Measurements from ENCODE around the gene MYH2.
"Not testable (repeated sequence)": the region's sequence is repeated elsewhere in the genome, so short reads cannot be mapped to it uniquely, and the experiment has no call there.

The MYH2 gene

DNA sequence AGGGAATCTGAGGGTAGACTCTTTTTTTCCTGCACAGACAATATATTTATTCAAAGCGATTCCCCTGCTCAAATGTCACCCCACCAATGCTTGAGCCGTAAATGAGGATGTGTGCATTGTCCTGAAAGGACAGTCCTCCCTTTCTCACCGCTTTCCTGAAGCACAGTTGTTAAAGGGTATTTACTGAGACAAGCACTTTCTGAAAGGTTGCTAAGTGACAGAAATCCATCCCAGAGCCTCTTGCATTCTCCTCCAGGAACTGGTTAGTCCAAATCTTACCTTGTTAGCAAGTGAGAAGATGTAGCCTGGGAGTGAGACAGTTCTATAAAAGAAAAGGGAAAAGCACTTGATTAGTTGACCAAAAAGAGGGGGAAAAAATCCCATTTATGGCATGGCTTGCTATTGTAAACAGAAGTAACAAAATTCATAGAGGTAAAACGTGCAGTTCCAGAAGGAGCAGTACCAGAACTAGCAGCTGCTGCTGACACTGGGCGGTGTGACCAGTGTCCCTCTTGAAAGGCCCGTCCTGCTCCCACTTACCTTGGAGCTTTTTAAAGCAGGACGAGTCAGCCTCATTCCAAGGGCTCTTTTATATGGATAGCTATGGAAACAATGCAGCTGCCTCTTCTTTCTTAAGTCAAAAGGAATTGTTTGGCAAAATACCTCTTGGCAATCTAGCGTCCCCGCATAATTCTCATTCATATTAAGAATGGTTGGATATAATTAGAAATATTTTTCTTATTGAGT is at the start of gene MYH2:
MYH2 (minus strand) TSS at position 563 of the 747 bp plus-strand sequence. CDS start 1,738 bp downstream, outside the sequence.
- DNase-seq: no peak

DNA sequence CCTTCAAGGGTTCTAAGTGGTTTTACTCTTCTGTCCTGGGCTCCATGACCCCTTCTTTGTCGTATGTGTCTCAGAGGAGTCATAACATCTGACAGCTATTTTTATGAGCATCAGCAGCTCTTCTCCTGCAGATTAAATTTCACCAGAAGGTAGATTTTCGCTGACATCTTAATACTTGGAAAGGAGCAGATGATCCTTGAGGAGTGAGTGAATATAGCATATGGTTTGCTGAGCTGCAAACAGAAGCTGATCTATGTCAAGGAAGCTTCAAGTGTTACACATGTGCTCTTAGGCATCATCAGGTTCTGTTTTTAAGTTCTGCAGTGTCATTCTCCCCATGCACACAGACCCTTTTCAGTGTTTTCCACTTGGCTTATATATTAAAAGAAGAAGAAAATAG is 49.2 kb upstream of the MYH2 start:
- DNase-seq: no peak

DNA sequence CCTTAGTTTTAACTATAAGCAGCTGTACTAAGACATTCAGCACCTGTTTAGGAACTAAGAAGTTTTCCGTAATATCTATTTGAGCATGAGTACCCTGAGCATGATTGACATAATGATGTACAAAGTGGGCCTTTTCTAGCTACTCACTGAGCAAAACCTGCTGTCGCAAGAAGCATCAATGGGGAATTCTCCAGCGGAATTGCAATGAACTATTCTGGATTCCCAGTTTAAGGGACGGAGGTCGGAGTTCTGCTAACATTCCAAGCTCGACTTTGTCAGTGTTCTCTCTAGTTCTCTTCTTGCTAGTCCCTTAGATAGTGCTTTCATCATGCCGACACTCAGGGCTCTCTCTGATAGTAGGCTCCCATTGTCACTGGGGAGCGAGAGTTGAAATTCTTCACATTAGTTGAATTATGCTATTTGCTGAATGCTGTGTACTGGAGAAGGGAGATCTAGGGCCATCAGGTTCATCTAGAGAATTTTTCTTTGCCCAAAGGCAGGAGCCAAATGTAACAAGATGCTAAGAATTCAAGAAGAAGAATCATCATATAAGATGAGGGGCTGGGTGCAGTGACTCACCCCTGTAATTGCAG is 40.2 kb upstream of the MYH2 start:
- DNase-seq: no peak

GRCh38 chr17:10585529-10585928 is 36.1 kb upstream of the MYH2 start:
- DNase-seq: no peak

GRCh38 chr17:10583834-10584233 is 34.4 kb upstream of the MYH2 start:
- DNase-seq: no peak

DNA sequence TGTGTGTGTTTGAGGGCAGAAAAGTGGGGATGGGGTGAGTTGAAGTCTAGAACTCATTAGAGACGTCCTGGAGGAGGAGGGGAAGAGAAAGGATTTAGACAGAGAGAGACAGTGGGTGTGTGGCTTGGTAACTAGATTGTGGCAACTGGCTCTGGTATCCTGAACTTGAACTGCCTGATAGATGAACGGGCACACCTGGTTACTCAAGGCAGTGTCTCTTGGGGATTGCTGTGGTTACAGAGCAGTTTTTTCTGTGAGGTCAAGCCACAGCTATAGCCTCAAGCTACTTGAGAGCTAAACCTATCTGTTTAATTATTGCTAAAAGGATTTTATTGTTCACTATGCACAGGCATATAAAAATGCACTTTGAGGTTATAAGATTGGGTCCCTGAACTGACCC is 29.8 kb upstream of the MYH2 start:
- peak; percentile 19 for DNase-seq

- DNase-seq: no peak
Measured at GRCh38 chr17:10574324-10574723, 24.9 kb upstream of the MYH2 start.

DNA sequence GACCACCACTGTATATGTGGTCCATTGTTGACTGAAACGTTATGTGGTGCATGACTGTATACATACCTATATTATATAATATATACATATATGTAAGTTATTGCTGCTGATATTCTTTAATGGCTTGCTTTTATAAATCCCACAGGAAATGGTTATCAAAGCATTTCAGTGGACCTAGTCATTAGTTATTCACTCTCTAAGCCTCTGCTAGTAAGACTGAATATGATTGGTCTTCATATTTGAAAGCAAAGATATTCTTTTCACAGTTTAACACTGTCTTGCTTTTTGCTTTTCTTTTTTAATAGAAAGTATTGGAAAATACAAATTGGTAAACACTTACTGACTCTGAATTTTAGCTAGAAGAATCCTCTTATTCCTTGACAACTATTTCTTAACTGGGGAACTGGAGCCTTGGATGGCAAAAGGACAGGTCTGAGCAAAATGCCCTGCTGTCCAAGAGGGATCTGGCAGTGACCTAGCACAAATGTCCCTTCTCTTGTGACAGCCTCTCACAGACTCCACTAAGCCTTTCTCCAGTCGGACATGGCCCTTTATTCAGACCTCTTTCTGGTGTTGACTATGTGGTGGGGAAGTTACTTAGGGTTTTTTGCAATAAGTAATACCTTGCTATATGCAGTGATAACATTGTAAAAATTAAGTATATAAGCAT is 14.7 kb upstream of the MYH2 start:
- DNase-seq: no peak

GRCh38 chr17:10558049-10558448 is 8.6 kb upstream of the MYH2 start:
- no peak for DNase-seq

- DNase-seq: no peak
Measured at GRCh38 chr17:10557422-10557821, 8.0 kb upstream of the MYH2 start.

DNA sequence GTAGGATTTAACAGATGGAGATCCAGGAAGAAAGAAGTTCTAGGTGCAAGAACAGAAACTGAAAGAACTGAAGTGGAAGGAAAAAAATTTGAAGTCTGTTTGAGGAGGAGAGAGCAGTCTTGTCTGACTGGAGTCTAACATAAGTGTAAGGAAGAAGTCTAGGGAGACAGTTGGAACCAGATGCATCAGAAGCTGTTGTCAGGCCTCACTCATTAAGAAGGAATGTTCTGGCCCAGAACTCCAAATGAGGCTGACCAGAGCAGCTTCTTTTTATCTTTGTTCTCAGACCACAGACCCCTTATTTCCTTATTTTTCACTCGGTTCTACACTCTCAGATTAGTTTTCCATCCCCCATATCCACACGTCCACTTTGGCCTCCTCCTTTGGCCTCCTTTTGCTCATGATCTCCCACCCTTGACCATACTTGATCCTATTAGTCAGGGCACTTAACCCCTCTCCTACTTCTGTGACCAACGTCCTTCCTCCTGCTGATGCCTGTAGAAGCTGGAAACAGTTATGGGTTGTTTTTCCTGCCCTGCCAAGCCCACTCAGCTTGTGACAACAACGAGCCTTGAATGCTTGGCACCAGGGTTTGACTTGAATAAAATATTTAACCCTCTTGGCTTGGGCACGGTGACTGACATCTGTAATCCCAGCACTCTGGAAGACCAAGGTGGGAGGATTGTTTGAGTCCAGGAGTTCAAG is 7.0 kb upstream of the MYH2 start:
- DNase-seq: no peak

GRCh38 chr17:10550014-10550413 is 556 bp upstream of the MYH2 start:
- DNase-seq: no peak

DNA sequence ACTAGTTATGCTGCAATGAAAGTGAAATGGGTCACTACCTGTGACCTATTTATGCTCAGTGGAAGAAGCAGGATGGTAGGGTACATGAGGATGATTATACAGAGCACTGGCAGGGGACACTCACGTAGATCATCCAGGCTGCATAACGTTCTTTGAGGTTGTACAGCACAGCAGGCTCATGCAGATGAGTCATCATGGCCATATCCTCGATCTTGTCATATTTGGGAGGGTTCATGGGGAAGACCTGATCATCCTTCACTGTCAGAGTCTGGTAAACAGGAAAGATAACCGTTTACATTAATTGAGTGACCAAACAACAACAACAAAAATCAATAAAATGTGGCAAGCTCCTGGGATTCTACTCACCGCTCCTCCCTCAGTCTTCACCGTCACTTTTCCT is 2.1 kb downstream of the MYH2 start:
- DNase-seq: no peak

- DNase-seq: not testable (repeated sequence)
Measured at GRCh38 chr17:10543486-10543885, 6.0 kb downstream of the MYH2 start.

DNA sequence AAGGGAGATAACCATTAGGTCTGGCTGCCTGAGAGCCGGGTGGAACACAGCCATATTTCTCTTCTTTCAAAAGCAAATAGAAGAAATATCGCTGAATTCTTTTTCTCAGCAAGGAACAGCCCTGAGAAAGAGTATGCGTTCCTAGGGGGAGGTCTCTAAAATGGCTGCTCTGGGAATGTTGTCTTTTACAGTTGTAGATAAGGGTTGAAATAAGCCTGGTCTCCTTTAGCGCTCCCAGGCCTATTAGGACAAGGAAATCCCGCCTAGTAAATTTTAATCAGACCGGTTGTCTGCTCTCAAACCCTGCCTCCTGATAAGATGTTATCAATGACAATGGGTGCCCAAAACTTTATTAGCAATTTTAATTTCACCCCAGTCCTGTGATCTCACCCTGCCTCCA is 8.3 kb downstream of the MYH2 start:
- not testable (repeated sequence) for DNase-seq

- no peak for DNase-seq
Measured at GRCh38 chr17:10532026-10532425, 17.4 kb downstream of the MYH2 start.

DNA sequence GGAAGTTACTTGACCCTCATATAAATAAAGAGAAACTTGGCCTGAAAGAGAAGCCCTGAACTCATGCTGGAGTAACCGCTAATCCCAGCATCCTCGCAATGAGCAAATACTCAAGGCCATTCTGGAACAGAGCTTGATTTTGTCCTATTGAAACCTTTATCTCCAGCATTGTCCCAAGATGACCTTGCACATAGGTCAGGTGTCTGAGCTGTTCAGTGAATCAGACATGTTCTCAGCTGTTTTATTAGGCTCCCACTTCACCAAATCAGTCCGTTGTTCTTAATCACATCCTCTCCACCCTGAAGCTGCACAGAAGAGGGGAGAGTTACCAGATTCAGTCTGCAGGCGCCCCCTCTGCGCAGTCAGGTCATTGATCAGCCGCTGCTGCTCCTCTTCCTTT is 22.0 kb downstream of the MYH2 start:
- DNase-seq: no peak

- no peak for DNase-seq
Measured at GRCh38 chr17:10526517-10526916, 22.9 kb downstream of the MYH2 start.

DNA sequence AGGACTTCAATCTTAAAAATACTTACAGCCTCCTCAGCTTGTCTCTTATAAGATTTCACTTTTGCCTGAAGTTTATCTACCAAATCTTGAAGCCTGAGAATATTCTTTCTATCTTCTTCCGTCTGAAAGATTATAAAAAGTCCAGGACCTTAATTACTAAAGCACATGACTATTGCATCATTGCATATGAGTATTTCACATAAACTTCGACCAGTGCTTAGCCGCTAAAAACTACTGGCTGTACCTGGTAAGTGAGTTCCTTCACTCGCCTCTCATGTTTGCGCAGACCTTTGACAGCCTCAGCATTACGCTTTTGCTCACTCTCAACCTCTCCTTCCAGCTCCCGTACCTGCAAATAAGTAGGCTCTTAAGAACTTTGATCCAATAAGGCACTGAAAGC is 26.4 kb downstream of the MYH2 start:
- no peak for DNase-seq

GRCh38 chr17:10521949-10522348 is 27.5 kb downstream of the MYH2 start:
- no peak for DNase-seq

DNA sequence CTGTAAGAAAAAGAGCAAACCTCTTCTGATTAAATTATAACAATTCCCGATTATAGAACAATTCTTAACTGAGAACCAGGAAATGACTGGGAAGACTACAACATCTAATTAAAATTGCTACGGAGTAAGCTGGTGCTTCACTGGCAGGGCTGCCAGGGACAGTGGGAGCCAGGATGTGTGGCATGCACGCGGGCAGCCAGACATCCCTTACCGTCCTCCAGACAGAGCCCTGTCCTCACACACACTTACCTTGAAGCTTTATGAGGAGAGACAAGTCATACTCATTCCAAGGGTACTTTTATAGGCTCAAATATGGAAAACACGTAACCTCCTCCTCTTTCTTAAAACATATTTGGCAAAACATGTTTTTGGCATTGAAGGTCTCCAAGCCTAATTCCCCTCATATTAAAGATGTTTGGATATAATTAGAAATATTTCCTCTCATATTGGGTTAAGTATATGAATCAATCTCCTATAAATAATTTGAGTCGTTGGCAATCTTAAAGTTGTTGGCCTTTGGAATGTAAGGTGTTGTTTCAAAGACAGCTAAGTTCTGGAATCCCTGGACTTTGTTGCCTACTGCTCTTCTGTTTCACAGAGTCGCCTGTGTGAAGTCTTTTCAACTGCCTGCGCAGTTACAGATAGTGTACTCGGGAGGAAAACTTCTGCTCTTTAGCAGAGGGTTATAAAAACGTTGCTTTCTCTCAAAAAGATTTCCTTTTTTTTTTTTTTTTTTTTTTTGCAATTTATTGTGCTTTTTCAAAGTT is 31.0 kb downstream of the MYH2 start, which contains the start of gene MYH1:
MYH1 (minus strand) TSS at position 272 of the 767 bp plus-strand sequence. CDS start 1,900 bp downstream, outside the sequence.
- DNase-seq: no peak

DNA sequence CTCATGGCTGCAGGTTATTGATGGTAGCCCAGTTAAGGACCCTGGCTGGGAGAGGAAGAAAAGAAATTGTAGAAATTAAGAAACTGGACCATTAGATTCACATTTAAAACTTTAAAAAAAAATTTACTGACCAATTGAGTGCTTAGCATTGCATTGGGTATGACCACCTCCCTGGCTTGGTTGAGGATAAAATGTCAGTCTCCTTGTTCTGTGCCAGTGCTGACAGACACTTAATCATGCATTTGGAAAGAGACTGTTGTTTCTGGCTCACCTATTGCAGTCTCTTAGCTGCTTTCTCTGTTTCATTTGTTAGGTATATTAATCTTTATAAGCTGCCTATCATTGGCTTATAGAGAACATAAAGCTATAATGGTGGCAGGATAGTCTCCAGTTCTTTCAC is 32.8 kb downstream of the MYH2 start:
- DNase-seq: no peak

GRCh38 chr17:10516065-10516464 is 33.4 kb downstream of the MYH2 start:
- no peak for DNase-seq
